Progenitor cell of endocrine pancreas (in vitro differentiated cells): ENCODE measurements around the gene DENND1B. TPM values are rescaled to one million over a fixed set of nuclear protein-coding genes. Genes with fewer than 3 reads are reported as not detected.
"Not testable (repeated sequence)": the region's sequence is repeated elsewhere in the genome, so short reads cannot be mapped to it uniquely, and the experiment has no call there.

Experiments used
- DNase-seq: peaks from one replicate; pipeline ENCODE4 v3.0.0; 2021; ENCODE audit warnings: low spot score; ENCODE audit not compliant: unreplicated experiment
- H3K27ac Mint-ChIP-seq: 2 replicates; pipeline ENCODE4 v1.8.0; 2021; ENCODE audit warnings: mild to moderate bottlenecking, moderate library complexity, mixed read lengths
- H3K27me3 Mint-ChIP-seq: 2 replicates; pipeline ENCODE4 v1.8.0; 2021; ENCODE audit warnings: mixed read lengths
- H3K36me3 Mint-ChIP-seq: 2 replicates; pipeline ENCODE4 v1.8.0; 2022; ENCODE audit warnings: mixed read lengths; ENCODE audit not compliant: insufficient read depth
- H3K4me1 Mint-ChIP-seq: 2 replicates; pipeline ENCODE4 v1.8.0; 2021; ENCODE audit warnings: low read depth, mixed read lengths
- H3K4me3 Mint-ChIP-seq: 2 replicates; pipeline ENCODE4 v1.8.0; 2021; ENCODE audit warnings: low read depth, mild to moderate bottlenecking, moderate library complexity, mixed read lengths
- H3K9me3 Mint-ChIP-seq: 2 replicates; pipeline ENCODE4 v1.8.0; 2021; ENCODE audit warnings: low read depth, mixed read lengths
- total RNA-seq: library from RNA; stranded (reverse); gene quantifications from 2 replicates; pipeline ENCODE4 v1.2.1, GENCODE V29; 2021
- TF ChIP-seq, protein P1 (sequence below): fragments of 200-600 bp; sonication (generic); IDR thresholded peaks from one replicate; pipeline ENCODE4 v1.5.0; 2021; ENCODE audit warnings: antibody characterized with exemption, mild to moderate bottlenecking; ENCODE audit not compliant: unreplicated experiment

Gene DENND1B
- total RNA-seq, 1 donor from 2014 or later, result 15.7 TPM

DNA sequence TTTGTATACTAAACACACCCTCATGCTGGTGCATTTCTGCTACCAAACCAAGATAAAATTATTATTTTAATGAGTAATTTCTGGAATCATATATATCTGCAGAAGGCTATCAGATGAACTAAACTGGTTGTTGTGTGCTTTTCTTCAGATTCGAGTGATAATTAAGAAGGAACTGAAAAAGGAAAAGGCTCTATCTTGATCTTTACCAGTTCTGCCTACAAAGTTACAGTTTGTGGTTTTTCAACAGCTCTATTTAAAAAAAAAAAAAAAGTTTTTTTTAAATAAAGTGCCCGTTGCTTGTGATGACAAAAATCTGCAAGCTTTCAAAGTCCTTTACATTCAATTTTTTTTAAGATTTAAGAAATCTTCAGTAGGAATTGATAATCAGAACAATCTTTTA, 13.6 kb downstream of the DENND1B start:
- DNase-seq, result no peak
- Mint-ChIP-seq H3K4me3 (no peak overlapping the region), H3K9me3 (no peaks in the 10 kb centered on the region), H3K36me3 (peaks cover 2% of the 10 kb centered on the region), H3K4me1 (peaks cover 5% of the 10 kb centered on the region), H3K27me3 (no peaks in the 10 kb centered on the region), H3K27ac (no peak overlapping the region)
- TF ChIP-seq, protein P1, sequence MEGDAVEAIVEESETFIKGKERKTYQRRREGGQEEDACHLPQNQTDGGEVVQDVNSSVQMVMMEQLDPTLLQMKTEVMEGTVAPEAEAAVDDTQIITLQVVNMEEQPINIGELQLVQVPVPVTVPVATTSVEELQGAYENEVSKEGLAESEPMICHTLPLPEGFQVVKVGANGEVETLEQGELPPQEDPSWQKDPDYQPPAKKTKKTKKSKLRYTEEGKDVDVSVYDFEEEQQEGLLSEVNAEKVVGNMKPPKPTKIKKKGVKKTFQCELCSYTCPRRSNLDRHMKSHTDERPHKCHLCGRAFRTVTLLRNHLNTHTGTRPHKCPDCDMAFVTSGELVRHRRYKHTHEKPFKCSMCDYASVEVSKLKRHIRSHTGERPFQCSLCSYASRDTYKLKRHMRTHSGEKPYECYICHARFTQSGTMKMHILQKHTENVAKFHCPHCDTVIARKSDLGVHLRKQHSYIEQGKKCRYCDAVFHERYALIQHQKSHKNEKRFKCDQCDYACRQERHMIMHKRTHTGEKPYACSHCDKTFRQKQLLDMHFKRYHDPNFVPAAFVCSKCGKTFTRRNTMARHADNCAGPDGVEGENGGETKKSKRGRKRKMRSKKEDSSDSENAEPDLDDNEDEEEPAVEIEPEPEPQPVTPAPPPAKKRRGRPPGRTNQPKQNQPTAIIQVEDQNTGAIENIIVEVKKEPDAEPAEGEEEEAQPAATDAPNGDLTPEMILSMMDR, result no peak

DNA sequence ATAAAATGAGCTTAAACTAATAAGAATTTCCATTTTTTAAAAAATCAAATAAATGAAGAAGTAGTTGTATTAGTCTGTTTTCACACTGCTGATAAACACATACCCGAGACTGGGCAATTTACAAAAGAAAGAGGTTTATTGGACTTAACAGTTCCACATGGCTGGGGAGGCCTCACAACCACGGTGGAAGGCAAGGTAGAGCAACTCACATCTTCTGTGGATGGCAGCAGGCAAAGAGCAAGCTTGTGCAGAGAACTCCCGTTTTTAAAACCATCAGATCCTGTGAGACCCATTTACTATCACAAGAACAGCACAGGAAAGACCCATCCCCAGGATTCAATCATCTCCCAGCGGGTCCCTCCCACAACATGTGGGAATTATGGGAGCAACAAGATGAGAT, 19.7 kb downstream of the DENND1B start:
- not testable (repeated sequence) for H3K36me3 Mint-ChIP-seq, H3K4me1 Mint-ChIP-seq, H3K4me3 Mint-ChIP-seq, H3K9me3 Mint-ChIP-seq, DNase-seq, H3K27me3 Mint-ChIP-seq
- peak overlapping the region; percentile 69 for H3K27ac Mint-ChIP-seq

DNA sequence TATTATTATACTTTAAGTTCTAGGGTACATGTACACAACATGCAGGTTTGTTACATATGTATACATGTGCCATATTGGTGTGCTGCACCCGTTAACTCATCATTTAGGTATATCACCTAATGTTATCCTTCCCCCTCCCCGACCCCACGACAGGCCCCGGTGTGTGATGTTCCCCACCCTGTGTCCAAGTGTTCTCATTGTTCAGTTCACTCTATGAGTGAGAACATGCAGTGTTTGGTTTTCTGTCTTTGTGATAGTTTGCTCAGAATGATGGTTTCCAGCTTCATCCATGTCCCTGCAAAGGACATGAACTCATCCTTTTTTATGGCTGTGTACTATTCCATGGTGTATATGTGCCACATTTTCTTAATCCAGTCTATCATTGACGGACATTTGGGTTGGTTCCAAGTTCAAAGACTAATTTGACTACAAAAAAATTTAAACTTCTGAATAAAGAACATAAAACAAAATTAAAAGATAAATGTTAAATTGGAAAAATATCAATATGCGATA, 22.6 kb downstream of the DENND1B start:
- H3K9me3 Mint-ChIP-seq, H3K27ac Mint-ChIP-seq, H3K4me1 Mint-ChIP-seq, H3K4me3 Mint-ChIP-seq, DNase-seq, H3K36me3 Mint-ChIP-seq, H3K27me3 Mint-ChIP-seq: not testable (repeated sequence)

DNA sequence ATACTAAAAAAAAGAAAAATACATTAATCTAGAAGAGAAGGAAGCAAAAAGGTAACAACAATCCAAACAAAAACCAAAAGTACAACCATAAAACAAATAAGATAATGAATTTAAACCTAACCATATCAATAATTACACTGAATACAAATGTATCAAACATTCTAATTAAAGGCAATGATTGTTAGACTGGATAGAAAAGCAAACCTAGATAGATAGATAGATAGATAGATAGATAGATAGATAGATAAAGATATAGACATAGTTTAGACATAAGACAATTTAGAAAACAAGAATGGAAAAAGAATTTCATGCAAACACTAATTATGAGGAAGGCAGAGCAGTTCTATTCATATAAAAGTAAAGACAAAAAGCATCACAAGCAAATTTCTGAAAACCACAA, 24.9 kb downstream of the DENND1B start:
- no peak for DNase-seq
- Mint-ChIP-seq H3K36me3 (peaks cover 14% of the 10 kb centered on the region), H3K4me3 (no peak overlapping the region), H3K4me1 (no peaks in the 10 kb centered on the region), H3K27ac (no peak overlapping the region), H3K27me3 (no peaks in the 10 kb centered on the region), H3K9me3 (peaks cover 4% of the 10 kb centered on the region)
- TF ChIP-seq, protein P1, result no peak

DNA sequence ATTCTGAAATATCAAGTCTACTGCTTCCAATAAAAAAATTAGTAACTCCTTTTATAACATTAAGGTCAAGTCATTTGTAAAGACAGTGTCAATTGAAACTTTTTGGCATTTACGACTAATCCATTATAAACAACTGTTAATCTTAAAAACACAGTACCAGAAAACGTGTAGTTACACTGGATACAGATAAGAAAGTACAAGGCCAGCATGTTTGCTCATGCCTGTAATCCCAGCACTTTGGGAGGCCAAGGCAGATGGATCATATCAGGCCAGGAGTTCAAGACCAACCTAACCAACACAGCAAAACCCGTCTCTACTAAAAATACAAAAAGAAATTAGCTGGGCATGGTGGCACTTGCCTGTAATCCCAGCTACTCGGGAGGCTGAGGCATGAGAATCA, 29.4 kb downstream of the DENND1B start:
- H3K27ac Mint-ChIP-seq, result no peak overlapping the region
- peaks cover 8% of the 10 kb centered on the region for H3K36me3 Mint-ChIP-seq
- peaks cover 6% of the 10 kb centered on the region for H3K4me1 Mint-ChIP-seq
- no peak for DNase-seq
- TF ChIP-seq, protein P1, result no peak
- no peaks in the 10 kb centered on the region for H3K9me3 Mint-ChIP-seq
- no peaks in the 10 kb centered on the region for H3K27me3 Mint-ChIP-seq
- no peak overlapping the region for H3K4me3 Mint-ChIP-seq

DNA sequence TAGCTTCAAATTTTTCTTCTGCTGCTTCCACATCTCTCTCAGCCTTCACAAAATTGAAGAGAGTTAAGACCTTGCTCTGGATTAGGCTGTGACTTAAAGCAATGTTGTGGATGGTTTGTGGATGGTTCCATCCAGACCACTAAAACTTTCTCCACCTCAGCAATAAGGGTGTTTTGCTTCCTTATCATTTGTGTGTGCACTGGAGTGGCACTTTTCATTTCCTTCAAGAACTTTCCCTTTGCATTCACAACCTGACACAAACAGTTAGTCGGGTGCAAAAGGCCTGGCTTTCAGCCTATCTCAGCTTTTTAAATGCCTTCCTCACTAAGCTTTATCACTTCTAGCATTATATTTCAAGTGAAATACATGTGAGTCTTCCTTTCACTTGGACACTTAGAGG, 30.3 kb downstream of the DENND1B start:
- TF ChIP-seq, protein P1, result no peak
- Mint-ChIP-seq H3K36me3 (peaks cover 8% of the 10 kb centered on the region), H3K9me3 (no peaks in the 10 kb centered on the region), H3K27ac (no peak overlapping the region), H3K4me3 (no peak overlapping the region), H3K27me3 (no peaks in the 10 kb centered on the region), H3K4me1 (peaks cover 10% of the 10 kb centered on the region)
- DNase-seq, result no peak
